ENCODE measurements around the gene BABAM2.

BABAM2 gene

GRCh38 chr2:27935026-27935425, 44.5 kb downstream of the BABAM2 start:
- Histone ChIP-seq H3K4me1 (ENCODE audit: control insufficient read depth, insufficient read depth, low read length) (no peaks in the 10 kb centered on the region), H3K27ac (ENCODE audit: extremely low read depth, low read depth, low read length) (no peak overlapping the region), H3K9me3 (ENCODE audit: control insufficient read depth, insufficient read depth, low read depth, low read length) (no peaks in the 10 kb centered on the region), H3K4me3 (ENCODE audit: low read depth, low read length) (no peak overlapping the region), H3K36me3 (ENCODE audit: control insufficient read depth in 2 of 2, insufficient read depth in 1 of 2, low read length in 2 of 2) (no peaks in the 10 kb centered on the region; a peak in 1 of 3 replicates)
- ChIA-PET CTCF (no interaction called here), POLR2A (no interaction called here)
- no peak for TF ChIP-seq ZNF341 (tag by site-specific recombination; IDR thresholded peaks at IDR 0.05; ENCODE audit: low read depth)
- TF ChIP-seq ZNF530 (tag by site-specific recombination; IDR thresholded peaks at IDR 0.05; ENCODE audit: low read depth): no peak
- TF ChIP-seq ZNF416 (tag by site-specific recombination; IDR thresholded peaks at IDR 0.05): no peak
- no peak for TF ChIP-seq ZNF398 (tag by site-specific recombination; IDR thresholded peaks at IDR 0.05)
- TF ChIP-seq MEIS1 (CRISPR knock-in tag; IDR thresholded peaks at IDR 0.05; ENCODE audit: borderline replicate concordance): no peak
- no peak for TF ChIP-seq ZNF148 (tag by site-specific recombination; IDR thresholded peaks at IDR 0.05; ENCODE audit: borderline replicate concordance)
- TF ChIP-seq ZNF610 (tag by site-specific recombination; IDR thresholded peaks at IDR 0.05; ENCODE audit: borderline replicate concordance): no peak
- no peak for TF ChIP-seq ZNF362 (tag by site-specific recombination; IDR thresholded peaks at IDR 0.05)
- TF ChIP-seq ZNF843 (tag by site-specific recombination; IDR thresholded peaks at IDR 0.05): no peak
- TF ChIP-seq ZNF621 (tag by site-specific recombination; IDR thresholded peaks at IDR 0.05): no peak
- TF ChIP-seq MZF1 (tag by site-specific recombination; IDR thresholded peaks at IDR 0.05; ENCODE audit: borderline replicate concordance): no peak
- TF ChIP-seq OSR2 (tag by site-specific recombination; IDR thresholded peaks at IDR 0.05): no peak

- H3K9me3 ChIP-seq (ENCODE audit: control insufficient read depth, insufficient read depth, low read depth, low read length): no peaks in the 10 kb centered on the region
- ChIA-PET CTCF (no interaction called here), POLR2A (no interaction called here)
- H3K4me1 ChIP-seq (ENCODE audit: control insufficient read depth, insufficient read depth, low read length): no peaks in the 10 kb centered on the region
- no peak overlapping the region for H3K27ac ChIP-seq (ENCODE audit: extremely low read depth, low read depth, low read length)
- H3K36me3 ChIP-seq (ENCODE audit: control insufficient read depth in 2 of 2, insufficient read depth in 1 of 2, low read length in 2 of 2): peaks cover 0 to 7% of the 10 kb centered on the region in 2 experiments; a peak in 1 of 3 replicates
- no peak for TF ChIP-seq ZNF341 (tag by site-specific recombination; IDR thresholded peaks at IDR 0.05; ENCODE audit: low read depth)
- no peak for TF ChIP-seq KLF9 (tag by site-specific recombination; IDR thresholded peaks at IDR 0.05; ENCODE audit: low read depth)
- TF ChIP-seq CTCF (tag by site-specific recombination; IDR thresholded peaks at IDR 0.05): no peak
- TF ChIP-seq ZNF174 (tag by site-specific recombination; IDR thresholded peaks at IDR 0.05): no peak
- TF ChIP-seq SCRT2 (tag by site-specific recombination; IDR thresholded peaks at IDR 0.05): no peak
- no peak for TF ChIP-seq ZNF16 (tag by site-specific recombination; IDR thresholded peaks at IDR 0.05; ENCODE audit: low read depth)
- TF ChIP-seq ZNF433 (tag by site-specific recombination; IDR thresholded peaks at IDR 0.05; ENCODE audit: low read depth): no peak
- H3K4me3 ChIP-seq (ENCODE audit: low read depth, low read length): no peak overlapping the region
These were observed 49.7 kb downstream of the BABAM2 start for GRCh38 chr2:27940090-27940671.
